HG03064 (cell line): ENCODE results near the gene PSMB4.
"Not testable (repeated sequence)": the region's sequence is repeated elsewhere in the genome, so short reads cannot be mapped to it uniquely, and the experiment has no call there.

ENCODE experiments used
- ATAC-seq: cut with Tn5 transposase; IDR thresholded peaks from one replicate; pipeline ENCODE4 v1.9.1; 2021; ENCODE audit warnings: low read depth; ENCODE audit not compliant: unreplicated experiment

The PSMB4 gene

DNA sequence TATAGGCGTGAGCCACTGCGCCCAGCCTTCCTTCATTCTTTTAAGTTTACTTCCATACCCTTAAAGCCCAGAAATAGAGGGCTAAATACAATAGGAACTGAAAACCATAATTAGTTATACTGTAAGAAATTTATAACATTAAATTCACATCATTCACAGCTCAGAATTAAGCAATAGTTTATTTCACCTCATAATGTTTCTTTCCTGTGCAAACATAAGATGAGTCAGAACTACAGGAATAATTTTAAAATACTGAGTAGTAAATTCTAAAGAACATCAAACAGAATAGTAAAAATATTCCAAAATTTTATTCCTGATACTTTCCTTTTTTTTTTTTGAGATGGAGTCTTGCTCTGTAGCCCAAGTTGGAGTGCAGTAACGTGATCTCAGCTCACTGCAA, 35.8 kb downstream of the PSMB4 start:
- ATAC-seq = no peak

- ATAC-seq = no peak
Measured at GRCh38 chr1:151436985-151437384, 37.6 kb downstream of the PSMB4 start.

DNA sequence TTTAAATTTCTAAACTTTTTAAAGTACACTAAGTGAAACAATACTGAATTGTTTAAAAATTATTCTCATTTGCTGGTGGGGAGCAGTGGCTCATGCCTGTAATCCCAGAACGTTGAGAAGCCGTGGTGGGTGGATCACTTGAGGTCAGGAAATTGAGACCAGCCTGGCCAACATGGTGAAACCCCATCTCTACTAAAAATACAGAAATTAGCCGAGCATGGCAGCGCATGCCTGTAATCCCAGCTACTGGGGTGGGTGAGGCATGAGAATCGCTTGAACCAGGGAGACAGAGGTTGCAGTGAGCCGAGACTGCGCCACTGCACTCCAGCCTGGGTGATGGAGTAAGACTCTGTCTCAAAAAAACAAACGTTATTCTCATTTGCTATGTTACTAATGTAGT, 38.0 kb downstream of the PSMB4 start:
- not testable (repeated sequence) for ATAC-seq

- no peak for ATAC-seq
Measured at GRCh38 chr1:151443846-151444782, 44.7 kb downstream of the PSMB4 start.

DNA sequence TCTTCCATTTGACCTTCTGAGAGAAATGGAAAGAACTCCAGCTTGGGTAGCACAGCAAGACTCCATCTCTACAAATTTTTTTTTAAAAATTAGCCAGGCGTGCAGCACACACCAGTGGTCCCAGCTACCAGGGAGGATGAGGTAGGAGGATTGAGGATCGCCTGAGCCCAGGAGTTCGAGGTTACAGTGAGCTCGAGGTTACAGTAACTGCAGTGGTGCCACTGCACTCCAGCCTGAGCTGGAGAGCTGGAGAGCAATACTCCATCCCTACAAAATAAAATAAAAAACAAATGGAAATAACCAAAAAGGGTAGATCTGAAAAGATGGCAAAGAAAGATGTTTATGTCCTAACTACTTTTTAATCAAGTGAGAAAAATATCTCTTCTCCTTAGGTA, 45.4 kb downstream of the PSMB4 start:
- ATAC-seq = no peak

- no peak for ATAC-seq
Measured at GRCh38 chr1:151447696-151448095, 48.3 kb downstream of the PSMB4 start.
